ENCODE data around the gene PTCH2. TPM values are rescaled to one million over a fixed set of nuclear protein-coding genes. Genes with fewer than 3 reads are reported as not detected.

PTCH2 gene
- total RNA-seq, 4 donors from 2014 or later, result 0.14 to 1.2 (median 0.64) TPM; not detected in 1

GRCh38 chr1:44788120-44788860 lies 54.8 kb downstream of the PTCH2 start, which contains the start of gene BEST4:
BEST4 (minus strand) TSS chr1:44788170; CDS start chr1:44787705, 465 bp downstream.
- in situ Hi-C loops (cut with MboI; ENCODE audit: low pct_ligation_motif_present in 1 of 4, low pct_unique_long_range_greater_than_20kb in 1 of 4, low sequenced_read_pairs in 3 of 4), result loop anchor here in 2 of 4 donors (25.0 kb wide), 2 partner anchors 224 to 524 kb away; partner anchors contain the start of genes HECTD3 (in 1 of the 2) and UROD (in 1 of the 2)

DNA sequence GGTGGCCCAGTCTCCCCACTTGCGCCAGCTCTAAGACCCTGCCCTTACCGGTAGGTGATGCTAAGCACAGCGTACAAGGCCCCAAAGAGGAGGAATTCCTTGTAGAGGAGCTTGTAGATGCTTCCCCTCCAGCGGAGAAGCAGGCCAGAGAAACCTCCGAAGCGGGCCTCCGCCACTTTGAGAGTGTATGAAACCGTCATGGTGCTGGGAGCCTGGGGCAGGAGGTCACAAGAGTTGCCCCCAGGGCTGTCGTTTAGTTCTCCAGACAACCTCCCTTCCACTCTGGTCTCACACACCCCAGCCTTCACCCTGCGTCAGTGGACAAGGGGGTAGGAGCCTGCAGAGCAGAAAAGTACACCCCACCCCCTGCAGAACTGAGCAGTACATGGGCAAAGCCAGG lies 55.5 kb downstream of the PTCH2 start:
- Histone ChIP-seq H3K4me1 (peaks cover 11 to 41% (median 22%) of the 10 kb centered on the region in 4 donors), H3K27me3 (no peaks in the 10 kb centered on the region), H3K36me3 (no peaks in the 10 kb centered on the region), H3K27ac (no peak overlapping the region), H3K9me3 (no peaks in the 10 kb centered on the region), H3K4me3 (no peak overlapping the region)
- TF ChIP-seq, protein P1, sequence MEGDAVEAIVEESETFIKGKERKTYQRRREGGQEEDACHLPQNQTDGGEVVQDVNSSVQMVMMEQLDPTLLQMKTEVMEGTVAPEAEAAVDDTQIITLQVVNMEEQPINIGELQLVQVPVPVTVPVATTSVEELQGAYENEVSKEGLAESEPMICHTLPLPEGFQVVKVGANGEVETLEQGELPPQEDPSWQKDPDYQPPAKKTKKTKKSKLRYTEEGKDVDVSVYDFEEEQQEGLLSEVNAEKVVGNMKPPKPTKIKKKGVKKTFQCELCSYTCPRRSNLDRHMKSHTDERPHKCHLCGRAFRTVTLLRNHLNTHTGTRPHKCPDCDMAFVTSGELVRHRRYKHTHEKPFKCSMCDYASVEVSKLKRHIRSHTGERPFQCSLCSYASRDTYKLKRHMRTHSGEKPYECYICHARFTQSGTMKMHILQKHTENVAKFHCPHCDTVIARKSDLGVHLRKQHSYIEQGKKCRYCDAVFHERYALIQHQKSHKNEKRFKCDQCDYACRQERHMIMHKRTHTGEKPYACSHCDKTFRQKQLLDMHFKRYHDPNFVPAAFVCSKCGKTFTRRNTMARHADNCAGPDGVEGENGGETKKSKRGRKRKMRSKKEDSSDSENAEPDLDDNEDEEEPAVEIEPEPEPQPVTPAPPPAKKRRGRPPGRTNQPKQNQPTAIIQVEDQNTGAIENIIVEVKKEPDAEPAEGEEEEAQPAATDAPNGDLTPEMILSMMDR (IDR thresholded peaks at IDR 0.05), result no peak
- TF ChIP-seq POLR2AphosphoS5 (IDR thresholded peaks at IDR 0.05) (no peak), POLR2A (IDR thresholded peaks at IDR 0.05) (no peak), EP300 (IDR thresholded peaks at IDR 0.05; ENCODE audit: low read depth) (no peak)
- in situ Hi-C loops (cut with MboI; ENCODE audit: low pct_ligation_motif_present in 1 of 4, low pct_unique_long_range_greater_than_20kb in 1 of 4, low sequenced_read_pairs in 3 of 4) (loop anchor here in 2 of 4 donors (25.0 kb wide), 2 partner anchors 225 to 525 kb away; partner anchors contain the start of genes HECTD3 (in 1 of the 2) and UROD (in 1 of the 2)), intact Hi-C loops (cut with DNase I; ENCODE audit: low total_unique reads) (loop anchor here (10.0 kb wide), 1 partner anchor 47 kb away; no protein-coding TSS in a partner anchor)
- 96% methylated on average over 10 of the region's 10 CpGs; no CpG with 5 or more reads in 1 of the 2 donors for WGBS, 2 donors (ENCODE audit: low coverage in 1 of 2)
- DNase-seq, result no peak

More at GRCh38 chr1:44788120-44788860, 54.8 kb downstream of the PTCH2 start, which contains the start of gene BEST4:
- Histone ChIP-seq H3K4me1 (peaks cover 11 to 40% (median 22%) of the 10 kb centered on the region in 4 donors), H3K27ac (no peak within 1 kb of the TSS), H3K4me3 (no peak within 1 kb of the TSS), H3K27me3 (no peaks in the 10 kb centered on the region), H3K9me3 (no peaks in the 10 kb centered on the region), H3K36me3 (no peaks in the 10 kb centered on the region)
- no peak for TF ChIP-seq POLR2AphosphoS5 (IDR thresholded peaks at IDR 0.05)
- no peak for TF ChIP-seq EP300 (IDR thresholded peaks at IDR 0.05; ENCODE audit: low read depth)
- TF ChIP-seq POLR2A (IDR thresholded peaks at IDR 0.05), result no peak
- TF ChIP-seq, protein P1 (IDR thresholded peaks at IDR 0.05), result no peak
- intact Hi-C loops (cut with DNase I; ENCODE audit: low total_unique reads), result loop anchor here (1.0 to 10.0 kb wide), 2 partner anchors 28 to 47 kb away; no protein-coding TSS in a partner anchor
- WGBS, 2 donors (ENCODE audit: low coverage in 1 of 2), result 86% methylated on average over 8 of the region's 9 CpGs; no CpG with 5 or more reads in 1 of the 2 donors
- no peak for DNase-seq

GRCh38 chr1:44786841-44787426 lies 56.1 kb downstream of the PTCH2 start:
- no peaks in the 10 kb centered on the region for H3K27me3 ChIP-seq
- H3K27ac ChIP-seq, result peak overlapping the region; percentile 47 to 72 (median 60)
- no peaks in the 10 kb centered on the region for H3K36me3 ChIP-seq
- H3K4me1 ChIP-seq, result peaks cover 11 to 40% (median 22%) of the 10 kb centered on the region in 4 donors
- in situ Hi-C loops (cut with MboI; ENCODE audit: low pct_ligation_motif_present in 1 of 4, low pct_unique_long_range_greater_than_20kb in 1 of 4, low sequenced_read_pairs in 3 of 4), result loop anchor here in 2 of 4 donors (25.0 kb wide), 2 partner anchors 225 to 525 kb away; partner anchors contain the start of genes HECTD3 (in 1 of the 2) and UROD (in 1 of the 2)
- TF ChIP-seq EP300 (IDR thresholded peaks at IDR 0.05; ENCODE audit: low read depth) (no peak), POLR2A (IDR thresholded peaks at IDR 0.05) (no peak), POLR2AphosphoS5 (IDR thresholded peaks at IDR 0.05) (no peak)
- TF ChIP-seq, protein P1 (IDR thresholded peaks at IDR 0.05), result no peak
- intact Hi-C loops (cut with DNase I; ENCODE audit: low total_unique reads), result loop anchor here (10.0 kb wide), 1 partner anchor 48 kb away; no protein-coding TSS in a partner anchor
- H3K4me3 ChIP-seq, result peak overlapping the region in 1 of 4 donors; percentile 47
- H3K9me3 ChIP-seq, result no peaks in the 10 kb centered on the region
- 76% methylated on average over 9 of the region's 9 CpGs; no CpG with 5 or more reads in 1 of the 2 donors for WGBS, 2 donors (ENCODE audit: low coverage in 1 of 2)
- DNase-seq, result peak; percentile 9

Measured in transverse colon (tissue), 4 donors.